ENCODE measurements around the gene RUFY4. TPM values are rescaled to one million over a fixed set of nuclear protein-coding genes. Genes with fewer than 3 reads are reported as not detected.

The RUFY4 gene
- total RNA-seq, 3 donors from 2014 or later = 2.8 TPM; not detected in 2

- intact Hi-C loops (cut with DNase I; ENCODE audit: low total_unique reads) = no loop called here
- TF ChIP-seq POLR2AphosphoS5 (IDR thresholded peaks at IDR 0.05) (no peak), POLR2A (IDR thresholded peaks at IDR 0.05) (no peak)
- TF ChIP-seq, protein P1, sequence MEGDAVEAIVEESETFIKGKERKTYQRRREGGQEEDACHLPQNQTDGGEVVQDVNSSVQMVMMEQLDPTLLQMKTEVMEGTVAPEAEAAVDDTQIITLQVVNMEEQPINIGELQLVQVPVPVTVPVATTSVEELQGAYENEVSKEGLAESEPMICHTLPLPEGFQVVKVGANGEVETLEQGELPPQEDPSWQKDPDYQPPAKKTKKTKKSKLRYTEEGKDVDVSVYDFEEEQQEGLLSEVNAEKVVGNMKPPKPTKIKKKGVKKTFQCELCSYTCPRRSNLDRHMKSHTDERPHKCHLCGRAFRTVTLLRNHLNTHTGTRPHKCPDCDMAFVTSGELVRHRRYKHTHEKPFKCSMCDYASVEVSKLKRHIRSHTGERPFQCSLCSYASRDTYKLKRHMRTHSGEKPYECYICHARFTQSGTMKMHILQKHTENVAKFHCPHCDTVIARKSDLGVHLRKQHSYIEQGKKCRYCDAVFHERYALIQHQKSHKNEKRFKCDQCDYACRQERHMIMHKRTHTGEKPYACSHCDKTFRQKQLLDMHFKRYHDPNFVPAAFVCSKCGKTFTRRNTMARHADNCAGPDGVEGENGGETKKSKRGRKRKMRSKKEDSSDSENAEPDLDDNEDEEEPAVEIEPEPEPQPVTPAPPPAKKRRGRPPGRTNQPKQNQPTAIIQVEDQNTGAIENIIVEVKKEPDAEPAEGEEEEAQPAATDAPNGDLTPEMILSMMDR (IDR thresholded peaks at IDR 0.05) = no peak
- no peak overlapping the region for H3K27ac ChIP-seq
- no peaks in the 10 kb centered on the region for H3K27me3 ChIP-seq
- H3K36me3 ChIP-seq = no peaks in the 10 kb centered on the region
- no peaks in the 10 kb centered on the region for H3K9me3 ChIP-seq
- no peak for DNase-seq (ENCODE audit: low spot score in 2 of 2)
- H3K4me1 ChIP-seq = no peaks in the 10 kb centered on the region
- no peak overlapping the region for H3K4me3 ChIP-seq
Measured at GRCh38 chr2:218077464-218078216, 8.6 kb downstream of the RUFY4 start.

DNA sequence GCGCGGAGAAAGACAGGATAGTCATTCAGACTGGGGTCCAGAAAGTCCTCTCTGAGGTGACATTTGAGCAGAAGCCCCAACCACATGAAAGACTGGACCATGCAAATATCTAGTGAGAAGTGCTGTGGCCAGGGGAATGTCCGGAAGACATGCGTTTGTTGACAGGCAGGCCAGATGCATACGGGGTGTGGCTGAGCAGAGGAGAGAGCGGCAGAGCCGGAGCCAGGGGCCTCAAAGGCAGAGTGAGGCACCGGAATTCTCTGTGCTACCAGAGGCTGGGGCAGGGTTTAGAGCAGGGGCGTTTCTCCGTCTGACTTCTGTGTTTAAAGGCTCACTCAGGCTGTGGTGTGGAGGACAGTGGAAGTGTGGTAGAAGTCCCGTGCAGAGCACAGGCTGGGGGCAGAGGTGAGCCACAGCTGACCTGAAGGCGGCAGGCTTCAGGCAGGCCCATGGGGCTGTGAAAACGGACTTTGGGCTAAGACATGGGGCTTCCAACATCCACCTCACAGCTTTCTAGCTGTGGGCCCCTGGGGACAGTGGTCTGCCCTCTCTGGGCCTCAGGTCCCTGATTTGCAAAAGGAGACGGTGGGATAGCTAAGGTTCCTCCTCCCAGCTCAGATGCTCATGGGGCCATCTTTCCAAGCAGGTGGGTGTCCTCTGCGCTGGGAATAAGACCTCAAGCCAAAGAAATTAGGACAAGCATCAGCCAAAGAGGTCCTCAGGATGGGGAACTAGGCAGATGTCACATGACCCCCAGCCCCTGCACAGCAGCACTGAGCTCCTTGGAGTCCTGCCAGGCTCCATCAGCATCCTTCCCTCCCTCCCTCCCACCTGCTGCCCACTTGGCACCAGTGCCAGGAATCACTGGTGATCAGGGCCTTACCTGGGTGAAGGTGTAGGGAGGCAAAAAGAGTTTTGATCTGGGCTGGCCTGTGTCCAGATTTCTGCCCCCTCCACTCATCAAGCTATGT, 11.2 kb downstream of the RUFY4 start:
- TF ChIP-seq, protein P1 (IDR thresholded peaks at IDR 0.05) = no peak
- no peak for TF ChIP-seq POLR2AphosphoS5 (IDR thresholded peaks at IDR 0.05)
- no peak for TF ChIP-seq POLR2A (IDR thresholded peaks at IDR 0.05)
- intact Hi-C loops (cut with DNase I; ENCODE audit: low total_unique reads) = no loop called here
- no peak for DNase-seq (ENCODE audit: low spot score in 2 of 2)

GRCh38 chr2:218081063-218081462, 12.0 kb downstream of the RUFY4 start:
- H3K4me1 ChIP-seq = no peaks in the 10 kb centered on the region
- DNase-seq (ENCODE audit: low spot score in 2 of 2) = no peak
- intact Hi-C loops (cut with DNase I; ENCODE audit: low total_unique reads) = no loop called here
- H3K4me3 ChIP-seq = no peak overlapping the region
- H3K36me3 ChIP-seq = no peaks in the 10 kb centered on the region
- TF ChIP-seq, protein P1 (IDR thresholded peaks at IDR 0.05) = no peak
- TF ChIP-seq POLR2AphosphoS5 (IDR thresholded peaks at IDR 0.05) (no peak), POLR2A (IDR thresholded peaks at IDR 0.05) (no peak)
- no peak overlapping the region for H3K27ac ChIP-seq
- H3K27me3 ChIP-seq = no peaks in the 10 kb centered on the region
- H3K9me3 ChIP-seq = peaks cover 0 to under 1% of the 10 kb centered on the region in 2 donors

More for the DNA sequence above, 11.2 kb downstream of the RUFY4 start:
- Histone ChIP-seq H3K4me1 (no peaks in the 10 kb centered on the region), H3K36me3 (no peaks in the 10 kb centered on the region), H3K27me3 (no peaks in the 10 kb centered on the region), H3K9me3 (no peaks in the 10 kb centered on the region), H3K27ac (no peak overlapping the region), H3K4me3 (no peak overlapping the region)

- intact Hi-C loops (cut with DNase I; ENCODE audit: low total_unique reads) = no loop called here
- DNase-seq (ENCODE audit: low spot score in 2 of 2) = no peak
- Histone ChIP-seq H3K4me1 (no peaks in the 10 kb centered on the region), H3K4me3 (no peak overlapping the region), H3K9me3 (peaks cover 0 to 7% of the 10 kb centered on the region in 2 donors), H3K36me3 (no peaks in the 10 kb centered on the region), H3K27me3 (no peaks in the 10 kb centered on the region), H3K27ac (no peak overlapping the region)
- TF ChIP-seq POLR2AphosphoS5 (IDR thresholded peaks at IDR 0.05) (no peak), POLR2A (IDR thresholded peaks at IDR 0.05) (no peak)
- TF ChIP-seq, protein P1 (IDR thresholded peaks at IDR 0.05) = no peak
Measured at GRCh38 chr2:218081695-218082094, 12.6 kb downstream of the RUFY4 start.
